ENCODE results near the gene BEX3.

DNA sequence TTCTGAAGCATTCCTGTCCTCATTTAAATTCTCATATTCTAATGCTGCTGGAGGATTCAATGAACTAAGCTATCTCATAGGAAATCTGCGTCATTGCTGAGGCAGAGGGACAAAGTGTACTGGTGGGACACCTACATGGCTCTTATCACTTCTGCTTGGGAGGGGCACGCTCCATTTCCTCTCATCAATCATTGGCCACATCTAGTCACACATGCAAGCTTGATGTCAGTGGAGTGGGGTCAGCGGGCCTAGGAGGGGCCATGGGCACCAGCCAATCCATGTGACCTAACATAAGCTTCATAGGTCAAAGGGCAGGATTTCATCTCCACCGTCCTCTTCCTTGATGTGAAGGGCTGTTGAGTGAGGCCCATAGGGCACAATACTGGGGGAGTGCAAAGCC is 21.4 kb downstream of the BEX3 start:
- TF ChIP-seq POLR2A (IDR thresholded peaks at IDR 0.05), result no peak
- TF ChIP-seq, protein P1, sequence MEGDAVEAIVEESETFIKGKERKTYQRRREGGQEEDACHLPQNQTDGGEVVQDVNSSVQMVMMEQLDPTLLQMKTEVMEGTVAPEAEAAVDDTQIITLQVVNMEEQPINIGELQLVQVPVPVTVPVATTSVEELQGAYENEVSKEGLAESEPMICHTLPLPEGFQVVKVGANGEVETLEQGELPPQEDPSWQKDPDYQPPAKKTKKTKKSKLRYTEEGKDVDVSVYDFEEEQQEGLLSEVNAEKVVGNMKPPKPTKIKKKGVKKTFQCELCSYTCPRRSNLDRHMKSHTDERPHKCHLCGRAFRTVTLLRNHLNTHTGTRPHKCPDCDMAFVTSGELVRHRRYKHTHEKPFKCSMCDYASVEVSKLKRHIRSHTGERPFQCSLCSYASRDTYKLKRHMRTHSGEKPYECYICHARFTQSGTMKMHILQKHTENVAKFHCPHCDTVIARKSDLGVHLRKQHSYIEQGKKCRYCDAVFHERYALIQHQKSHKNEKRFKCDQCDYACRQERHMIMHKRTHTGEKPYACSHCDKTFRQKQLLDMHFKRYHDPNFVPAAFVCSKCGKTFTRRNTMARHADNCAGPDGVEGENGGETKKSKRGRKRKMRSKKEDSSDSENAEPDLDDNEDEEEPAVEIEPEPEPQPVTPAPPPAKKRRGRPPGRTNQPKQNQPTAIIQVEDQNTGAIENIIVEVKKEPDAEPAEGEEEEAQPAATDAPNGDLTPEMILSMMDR (IDR thresholded peaks at IDR 0.05), result no peak
